A673 (cell line): ENCODE results near the gene TAF11L3.

Experiments
- EZH2 ChIP-seq: fragments of 200-600 bp; sonication (generic); IDR thresholded peaks from 2 replicates; pipeline ENCODE4 v1.6.1; 2017; ENCODE audit warnings: borderline replicate concordance, low read depth, mild to moderate bottlenecking, mixed read lengths, antibody characterized with exemption, low read length; ENCODE audit not compliant: poor library complexity, severe bottlenecking
- TF ChIP-seq, protein P1 (sequence below): fragments of 300-800, 200-600 bp; sonication (generic); conservative IDR thresholded peaks from 2 replicates; pipeline ENCODE4 v1.5.1; 2017; ENCODE audit warnings: low read depth, mild to moderate bottlenecking, antibody characterized with exemption, low read length, moderate library complexity, mixed read lengths

DNA sequence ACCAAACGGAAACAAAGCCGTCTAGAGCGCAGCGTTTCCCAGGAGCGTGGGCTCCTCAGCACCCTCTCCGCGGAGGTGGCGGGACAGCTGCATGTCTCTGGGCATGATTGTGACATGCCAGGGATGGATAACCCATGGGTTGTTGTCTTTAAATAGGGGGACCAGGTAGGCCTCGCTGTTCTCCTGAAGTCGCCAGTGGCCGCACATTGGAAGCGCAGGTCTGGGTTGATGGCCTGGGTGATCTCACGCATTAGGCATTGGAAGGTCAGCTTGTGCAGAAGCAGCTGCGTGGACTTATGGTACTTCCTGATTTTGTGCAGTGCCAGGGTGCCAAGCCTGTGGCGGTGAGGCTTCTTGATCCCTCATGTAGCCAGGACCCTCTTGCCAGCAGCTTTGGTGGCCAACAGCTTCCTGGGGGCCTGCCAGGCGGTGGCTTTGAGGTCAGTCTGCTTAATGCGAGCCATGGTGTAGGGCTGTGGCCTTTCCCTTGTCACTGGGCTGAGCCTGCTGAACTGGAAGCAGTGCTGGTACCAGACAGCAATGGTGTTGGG, 6.3 kb upstream of the TAF11L3 start:
- TF ChIP-seq, protein P1, sequence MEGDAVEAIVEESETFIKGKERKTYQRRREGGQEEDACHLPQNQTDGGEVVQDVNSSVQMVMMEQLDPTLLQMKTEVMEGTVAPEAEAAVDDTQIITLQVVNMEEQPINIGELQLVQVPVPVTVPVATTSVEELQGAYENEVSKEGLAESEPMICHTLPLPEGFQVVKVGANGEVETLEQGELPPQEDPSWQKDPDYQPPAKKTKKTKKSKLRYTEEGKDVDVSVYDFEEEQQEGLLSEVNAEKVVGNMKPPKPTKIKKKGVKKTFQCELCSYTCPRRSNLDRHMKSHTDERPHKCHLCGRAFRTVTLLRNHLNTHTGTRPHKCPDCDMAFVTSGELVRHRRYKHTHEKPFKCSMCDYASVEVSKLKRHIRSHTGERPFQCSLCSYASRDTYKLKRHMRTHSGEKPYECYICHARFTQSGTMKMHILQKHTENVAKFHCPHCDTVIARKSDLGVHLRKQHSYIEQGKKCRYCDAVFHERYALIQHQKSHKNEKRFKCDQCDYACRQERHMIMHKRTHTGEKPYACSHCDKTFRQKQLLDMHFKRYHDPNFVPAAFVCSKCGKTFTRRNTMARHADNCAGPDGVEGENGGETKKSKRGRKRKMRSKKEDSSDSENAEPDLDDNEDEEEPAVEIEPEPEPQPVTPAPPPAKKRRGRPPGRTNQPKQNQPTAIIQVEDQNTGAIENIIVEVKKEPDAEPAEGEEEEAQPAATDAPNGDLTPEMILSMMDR: no peak
- TF ChIP-seq EZH2: no peak
